ENCODE results near the gene CATSPERE.

CATSPERE gene

GRCh38 chr1:244614113-244614836 lies 153.2 kb downstream of the CATSPERE start:
- no peak overlapping the region for H3K27ac ChIP-seq
- TF ChIP-seq CTCF (IDR thresholded peaks at IDR 0.05) (no peak), ZFX (IDR thresholded peaks at IDR 0.05; ENCODE audit: borderline replicate concordance) (no peak)

- TF ChIP-seq ZFX (IDR thresholded peaks at IDR 0.05; ENCODE audit: borderline replicate concordance) (no peak), CTCF (IDR thresholded peaks at IDR 0.05) (no peak)
- H3K27ac ChIP-seq, result no peak overlapping the region
Measured at GRCh38 chr1:244614879-244615278, 153.8 kb downstream of the CATSPERE start.

- TF ChIP-seq ZFX (IDR thresholded peaks at IDR 0.05; ENCODE audit: borderline replicate concordance), result no peak
- no peak for TF ChIP-seq CTCF (IDR thresholded peaks at IDR 0.05)
Measured at GRCh38 chr1:244615301-244615700, 154.2 kb downstream of the CATSPERE start.

GRCh38 chr1:244626709-244627108 lies 165.6 kb downstream of the CATSPERE start:
- H3K27ac ChIP-seq, result no peak overlapping the region
- TF ChIP-seq CTCF (IDR thresholded peaks at IDR 0.05) (no peak), ZFX (IDR thresholded peaks at IDR 0.05; ENCODE audit: borderline replicate concordance) (no peak)

More at GRCh38 chr1:244615301-244615700, 154.2 kb downstream of the CATSPERE start:
- no peak overlapping the region for H3K27ac ChIP-seq

GRCh38 chr1:244628789-244629188 lies 167.7 kb downstream of the CATSPERE start:
- TF ChIP-seq CTCF (IDR thresholded peaks at IDR 0.05), result no peak
- no peak for TF ChIP-seq ZFX (IDR thresholded peaks at IDR 0.05; ENCODE audit: borderline replicate concordance)
- H3K27ac ChIP-seq, result no peak overlapping the region

- H3K27ac ChIP-seq, result no peak overlapping the region
- TF ChIP-seq CTCF (IDR thresholded peaks at IDR 0.05) (no peak), ZFX (IDR thresholded peaks at IDR 0.05; ENCODE audit: borderline replicate concordance) (no peak)
Measured at GRCh38 chr1:244633140-244633539, 172.1 kb downstream of the CATSPERE start.

GRCh38 chr1:244634546-244634945 lies 173.5 kb downstream of the CATSPERE start:
- no peak for TF ChIP-seq ZFX (IDR thresholded peaks at IDR 0.05; ENCODE audit: borderline replicate concordance)
- no peak for TF ChIP-seq CTCF (IDR thresholded peaks at IDR 0.05)

More at GRCh38 chr1:244634546-244634945, 173.5 kb downstream of the CATSPERE start:
- no peak overlapping the region for H3K27ac ChIP-seq

Measured in 22Rv1 (cell line).